ENCODE data around the gene SDK1. TPM values are rescaled to one million over a fixed set of nuclear protein-coding genes. Genes with fewer than 3 reads are reported as not detected.

SDK1 gene
- total and polyA plus RNA-seq, 2 experiments from 2014 or later: 2.1 to 10.0 TPM

DNA sequence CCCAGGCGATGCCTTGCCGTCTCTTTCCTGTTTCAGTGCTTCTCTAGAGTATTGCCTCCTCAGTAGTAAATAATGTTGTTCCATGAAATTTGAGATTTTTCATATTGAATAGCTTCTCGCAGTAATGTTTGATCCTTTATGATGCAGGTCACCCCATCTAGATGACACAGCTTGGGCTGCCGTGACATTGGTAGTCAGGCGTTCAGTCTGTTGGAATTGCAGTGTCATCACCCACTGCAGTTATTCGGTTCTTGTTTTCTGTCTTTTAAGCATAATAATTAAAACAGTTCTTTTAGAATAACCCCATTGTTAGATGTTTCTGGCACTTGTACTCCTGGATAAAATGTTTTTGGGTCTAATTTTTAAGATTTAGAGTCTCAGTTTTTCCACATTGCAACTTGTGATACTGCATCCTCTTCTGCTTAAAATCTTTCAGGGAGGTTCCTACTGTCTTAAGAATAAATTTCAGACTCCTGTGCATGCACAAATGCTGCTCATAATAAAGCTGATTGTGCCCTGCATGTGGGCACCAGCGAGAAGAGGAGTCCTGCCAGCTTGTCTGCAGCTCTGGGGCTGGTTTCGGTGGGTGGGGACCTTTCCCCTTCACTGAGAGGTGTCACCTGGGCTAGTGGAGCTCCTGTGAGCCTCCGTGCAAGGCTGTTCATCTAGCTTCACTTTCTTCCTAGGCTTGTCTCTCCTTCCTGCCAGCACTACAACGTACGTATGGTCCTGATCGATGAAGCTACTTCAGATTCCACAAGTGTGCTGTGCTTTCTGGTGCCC, 44.8 kb downstream of the SDK1 start (continued):
- TF ChIP-seq, protein P1, sequence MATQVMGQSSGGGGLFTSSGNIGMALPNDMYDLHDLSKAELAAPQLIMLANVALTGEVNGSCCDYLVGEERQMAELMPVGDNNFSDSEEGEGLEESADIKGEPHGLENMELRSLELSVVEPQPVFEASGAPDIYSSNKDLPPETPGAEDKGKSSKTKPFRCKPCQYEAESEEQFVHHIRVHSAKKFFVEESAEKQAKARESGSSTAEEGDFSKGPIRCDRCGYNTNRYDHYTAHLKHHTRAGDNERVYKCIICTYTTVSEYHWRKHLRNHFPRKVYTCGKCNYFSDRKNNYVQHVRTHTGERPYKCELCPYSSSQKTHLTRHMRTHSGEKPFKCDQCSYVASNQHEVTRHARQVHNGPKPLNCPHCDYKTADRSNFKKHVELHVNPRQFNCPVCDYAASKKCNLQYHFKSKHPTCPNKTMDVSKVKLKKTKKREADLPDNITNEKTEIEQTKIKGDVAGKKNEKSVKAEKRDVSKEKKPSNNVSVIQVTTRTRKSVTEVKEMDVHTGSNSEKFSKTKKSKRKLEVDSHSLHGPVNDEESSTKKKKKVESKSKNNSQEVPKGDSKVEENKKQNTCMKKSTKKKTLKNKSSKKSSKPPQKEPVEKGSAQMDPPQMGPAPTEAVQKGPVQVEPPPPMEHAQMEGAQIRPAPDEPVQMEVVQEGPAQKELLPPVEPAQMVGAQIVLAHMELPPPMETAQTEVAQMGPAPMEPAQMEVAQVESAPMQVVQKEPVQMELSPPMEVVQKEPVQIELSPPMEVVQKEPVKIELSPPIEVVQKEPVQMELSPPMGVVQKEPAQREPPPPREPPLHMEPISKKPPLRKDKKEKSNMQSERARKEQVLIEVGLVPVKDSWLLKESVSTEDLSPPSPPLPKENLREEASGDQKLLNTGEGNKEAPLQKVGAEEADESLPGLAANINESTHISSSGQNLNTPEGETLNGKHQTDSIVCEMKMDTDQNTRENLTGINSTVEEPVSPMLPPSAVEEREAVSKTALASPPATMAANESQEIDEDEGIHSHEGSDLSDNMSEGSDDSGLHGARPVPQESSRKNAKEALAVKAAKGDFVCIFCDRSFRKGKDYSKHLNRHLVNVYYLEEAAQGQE (IDR thresholded peaks at IDR 0.05; ENCODE audit: unreplicated experiment): no peak
- no peak for TF ChIP-seq NANOG (IDR thresholded peaks at IDR 0.05; ENCODE audit: borderline replicate concordance)

DNA sequence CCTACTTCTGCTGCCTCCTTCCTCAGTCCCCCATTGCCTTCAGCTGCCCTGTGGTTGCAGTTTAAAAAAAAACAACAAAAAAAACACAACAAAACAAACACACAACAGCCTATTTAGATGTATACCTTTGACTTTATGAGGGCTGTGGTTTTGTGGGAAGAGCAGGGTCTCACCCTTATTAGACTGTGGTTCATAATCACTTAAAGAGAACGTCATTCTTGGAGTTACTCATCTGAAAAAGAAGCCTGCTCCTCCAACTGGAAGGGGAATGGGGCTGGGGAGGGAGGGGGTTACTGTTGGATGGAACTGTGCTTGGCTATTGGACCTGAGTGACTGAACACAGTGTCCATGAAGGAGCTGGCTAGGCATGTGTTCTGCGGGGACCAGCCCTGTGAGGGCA, 48.1 kb downstream of the SDK1 start:
- H3K9me2 ChIP-seq (ENCODE audit: insufficient read depth): no peaks in the 10 kb centered on the region
- H3K4me3 ChIP-seq: no peak overlapping the region
- H2AFZ ChIP-seq: no peak overlapping the region
- H3F3A ChIP-seq (replicated peaks; ENCODE audit: low read depth): no peaks in the 10 kb centered on the region
- H3K27ac Mint-ChIP-seq: no peak overlapping the region
- no peaks in the 10 kb centered on the region for H3K36me3 ChIP-seq (ENCODE audit: insufficient read depth)
- no peaks in the 10 kb centered on the region for H3K27me3 Mint-ChIP-seq (ENCODE audit: insufficient read depth, low read depth, poor library complexity)
- H3K4me2 ChIP-seq: no peak overlapping the region
- no peaks in the 10 kb centered on the region for H3K4me1 ChIP-seq (ENCODE audit: insufficient read depth)
- ATAC-seq (no peak), DNase-seq (ENCODE audit: low spot score) (no peak)
- peaks cover 3% of the 10 kb centered on the region; the same call in 2 of the 3 replicates for H3K4me1 Mint-ChIP-seq
- no peaks in the 10 kb centered on the region for H4K20me1 ChIP-seq (replicated peaks; ENCODE audit: insufficient read depth)
- H3K9me3 Mint-ChIP-seq: no peaks in the 10 kb centered on the region
- no peaks in the 10 kb centered on the region for H3K79me2 ChIP-seq (replicated peaks; ENCODE audit: insufficient read depth)
- no peaks in the 10 kb centered on the region for H3K36me3 Mint-ChIP-seq (ENCODE audit: low read depth)
- no peaks in the 10 kb centered on the region for H3K27me3 ChIP-seq (ENCODE audit: insufficient read depth)
- H3K27ac ChIP-seq (ENCODE audit: low read depth): no peak overlapping the region
- H3K4me3 Mint-ChIP-seq: no peak overlapping the region
- TF ChIP-seq STAT1 (IDR thresholded peaks at IDR 0.05; ENCODE audit: unreplicated experiment) (no peak), ZNF331 (CRISPR knock-in tag; IDR thresholded peaks at IDR 0.05; ENCODE audit: low read depth) (no peak), EZH2 (IDR thresholded peaks at IDR 0.05; ENCODE audit: low read depth, unreplicated experiment) (no peak), POLR2AphosphoS5 (IDR thresholded peaks at IDR 0.05; ENCODE audit: low read depth) (no peak), JUNB (IDR thresholded peaks at IDR 0.05; ENCODE audit: unreplicated experiment) (no peak)
- TF ChIP-seq, protein P2, sequence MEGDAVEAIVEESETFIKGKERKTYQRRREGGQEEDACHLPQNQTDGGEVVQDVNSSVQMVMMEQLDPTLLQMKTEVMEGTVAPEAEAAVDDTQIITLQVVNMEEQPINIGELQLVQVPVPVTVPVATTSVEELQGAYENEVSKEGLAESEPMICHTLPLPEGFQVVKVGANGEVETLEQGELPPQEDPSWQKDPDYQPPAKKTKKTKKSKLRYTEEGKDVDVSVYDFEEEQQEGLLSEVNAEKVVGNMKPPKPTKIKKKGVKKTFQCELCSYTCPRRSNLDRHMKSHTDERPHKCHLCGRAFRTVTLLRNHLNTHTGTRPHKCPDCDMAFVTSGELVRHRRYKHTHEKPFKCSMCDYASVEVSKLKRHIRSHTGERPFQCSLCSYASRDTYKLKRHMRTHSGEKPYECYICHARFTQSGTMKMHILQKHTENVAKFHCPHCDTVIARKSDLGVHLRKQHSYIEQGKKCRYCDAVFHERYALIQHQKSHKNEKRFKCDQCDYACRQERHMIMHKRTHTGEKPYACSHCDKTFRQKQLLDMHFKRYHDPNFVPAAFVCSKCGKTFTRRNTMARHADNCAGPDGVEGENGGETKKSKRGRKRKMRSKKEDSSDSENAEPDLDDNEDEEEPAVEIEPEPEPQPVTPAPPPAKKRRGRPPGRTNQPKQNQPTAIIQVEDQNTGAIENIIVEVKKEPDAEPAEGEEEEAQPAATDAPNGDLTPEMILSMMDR (conservative IDR thresholded peaks at IDR 0.05; ENCODE audit: low read depth in 2 of 2): no peak
- TF ChIP-seq, protein P1 (IDR thresholded peaks at IDR 0.05; ENCODE audit: unreplicated experiment): no peak
- TF ChIP-seq, protein P3, sequence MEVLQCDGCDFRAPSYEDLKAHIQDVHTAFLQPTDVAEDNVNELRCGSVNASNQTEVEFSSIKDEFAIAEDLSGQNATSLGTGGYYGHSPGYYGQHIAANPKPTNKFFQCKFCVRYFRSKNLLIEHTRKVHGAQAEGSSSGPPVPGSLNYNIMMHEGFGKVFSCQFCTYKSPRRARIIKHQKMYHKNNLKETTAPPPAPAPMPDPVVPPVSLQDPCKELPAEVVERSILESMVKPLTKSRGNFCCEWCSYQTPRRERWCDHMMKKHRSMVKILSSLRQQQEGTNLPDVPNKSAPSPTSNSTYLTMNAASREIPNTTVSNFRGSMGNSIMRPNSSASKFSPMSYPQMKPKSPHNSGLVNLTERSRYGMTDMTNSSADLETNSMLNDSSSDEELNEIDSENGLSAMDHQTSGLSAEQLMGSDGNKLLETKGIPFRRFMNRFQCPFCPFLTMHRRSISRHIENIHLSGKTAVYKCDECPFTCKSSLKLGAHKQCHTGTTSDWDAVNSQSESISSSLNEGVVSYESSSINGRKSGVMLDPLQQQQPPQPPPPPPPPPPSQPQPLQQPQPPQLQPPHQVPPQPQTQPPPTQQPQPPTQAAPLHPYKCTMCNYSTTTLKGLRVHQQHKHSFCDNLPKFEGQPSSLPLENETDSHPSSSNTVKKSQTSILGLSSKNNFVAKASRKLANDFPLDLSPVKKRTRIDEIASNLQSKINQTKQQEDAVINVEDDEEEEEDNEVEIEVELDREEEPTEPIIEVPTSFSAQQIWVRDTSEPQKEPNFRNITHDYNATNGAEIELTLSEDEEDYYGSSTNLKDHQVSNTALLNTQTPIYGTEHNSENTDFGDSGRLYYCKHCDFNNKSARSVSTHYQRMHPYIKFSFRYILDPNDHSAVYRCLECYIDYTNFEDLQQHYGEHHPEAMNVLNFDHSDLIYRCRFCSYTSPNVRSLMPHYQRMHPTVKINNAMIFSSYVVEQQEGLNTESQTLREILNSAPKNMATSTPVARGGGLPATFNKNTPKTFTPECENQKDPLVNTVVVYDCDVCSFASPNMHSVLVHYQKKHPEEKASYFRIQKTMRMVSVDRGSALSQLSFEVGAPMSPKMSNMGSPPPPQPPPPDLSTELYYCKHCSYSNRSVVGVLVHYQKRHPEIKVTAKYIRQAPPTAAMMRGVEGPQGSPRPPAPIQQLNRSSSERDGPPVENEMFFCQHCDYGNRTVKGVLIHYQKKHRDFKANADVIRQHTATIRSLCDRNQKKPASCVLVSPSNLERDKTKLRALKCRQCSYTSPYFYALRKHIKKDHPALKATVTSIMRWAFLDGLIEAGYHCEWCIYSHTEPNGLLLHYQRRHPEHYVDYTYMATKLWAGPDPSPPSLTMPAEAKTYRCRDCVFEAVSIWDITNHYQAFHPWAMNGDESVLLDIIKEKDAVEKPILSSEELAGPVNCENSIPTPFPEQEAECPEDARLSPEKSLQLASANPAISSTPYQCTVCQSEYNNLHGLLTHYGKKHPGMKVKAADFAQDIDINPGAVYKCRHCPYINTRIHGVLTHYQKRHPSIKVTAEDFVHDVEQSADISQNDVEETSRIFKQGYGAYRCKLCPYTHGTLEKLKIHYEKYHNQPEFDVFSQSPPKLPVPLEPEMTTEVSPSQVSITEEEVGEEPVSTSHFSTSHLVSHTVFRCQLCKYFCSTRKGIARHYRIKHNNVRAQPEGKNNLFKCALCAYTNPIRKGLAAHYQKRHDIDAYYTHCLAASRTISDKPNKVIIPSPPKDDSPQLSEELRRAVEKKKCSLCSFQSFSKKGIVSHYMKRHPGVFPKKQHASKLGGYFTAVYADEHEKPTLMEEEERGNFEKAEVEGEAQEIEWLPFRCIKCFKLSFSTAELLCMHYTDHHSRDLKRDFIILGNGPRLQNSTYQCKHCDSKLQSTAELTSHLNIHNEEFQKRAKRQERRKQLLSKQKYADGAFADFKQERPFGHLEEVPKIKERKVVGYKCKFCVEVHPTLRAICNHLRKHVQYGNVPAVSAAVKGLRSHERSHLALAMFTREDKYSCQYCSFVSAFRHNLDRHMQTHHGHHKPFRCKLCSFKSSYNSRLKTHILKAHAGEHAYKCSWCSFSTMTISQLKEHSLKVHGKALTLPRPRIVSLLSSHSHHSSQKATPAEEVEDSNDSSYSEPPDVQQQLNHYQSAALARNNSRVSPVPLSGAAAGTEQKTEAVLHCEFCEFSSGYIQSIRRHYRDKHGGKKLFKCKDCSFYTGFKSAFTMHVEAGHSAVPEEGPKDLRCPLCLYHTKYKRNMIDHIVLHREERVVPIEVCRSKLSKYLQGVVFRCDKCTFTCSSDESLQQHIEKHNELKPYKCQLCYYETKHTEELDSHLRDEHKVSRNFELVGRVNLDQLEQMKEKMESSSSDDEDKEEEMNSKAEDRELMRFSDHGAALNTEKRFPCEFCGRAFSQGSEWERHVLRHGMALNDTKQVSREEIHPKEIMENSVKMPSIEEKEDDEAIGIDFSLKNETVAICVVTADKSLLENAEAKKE (CRISPR knock-in tag; IDR thresholded peaks at IDR 0.05): no peak

Data from GM23338 (cell line).